GM23338 (cell line): Measurements from ENCODE around the gene DOCK2.

Experiments used
- CREB1 ChIP-seq: fragments of 250-450 bp; sonication (Bioruptor Pico); IDR thresholded peaks from 2 replicates; pipeline ENCODE4 v1.5.0; 2020; ENCODE audit warnings: low read depth, mild to moderate bottlenecking, moderate library complexity
- CTCF ChIP-seq, 2 experiments: fragments of 200-600 bp in 1 of 2; sonication (generic) in 1 of 2; conservative IDR thresholded peaks; 2 replicates each; pipeline versions ENCODE4 v1.5.1 to v1.6.1; 2016 to 2017; ENCODE audit warnings: antibody characterized with exemption in 2 of 2, low read depth in 2 of 2, mild to moderate bottlenecking in 2 of 2, moderate library complexity in 1 of 2
- ETS1 ChIP-seq: IDR thresholded peaks from 2 replicates; pipeline ENCODE4 v1.6.1; 2016; ENCODE audit warnings: antibody characterized with exemption
- EZH2 ChIP-seq: fragments of 200-600 bp; sonication (generic); IDR thresholded peaks from one replicate; pipeline ENCODE4 v1.8.0; 2017; ENCODE audit warnings: antibody characterized with exemption, mild to moderate bottlenecking, low read depth; ENCODE audit not compliant: unreplicated experiment
- EZH2phosphoT487 ChIP-seq: fragments of 200-600 bp; sonication (generic); IDR thresholded peaks from one replicate; pipeline ENCODE4 v1.8.1; 2018; ENCODE audit warnings: antibody characterized with exemption; ENCODE audit not compliant: unreplicated experiment
- JUNB ChIP-seq: IDR thresholded peaks from one replicate; pipeline ENCODE4 v1.6.1; 2016; ENCODE audit warnings: antibody characterized with exemption; ENCODE audit not compliant: unreplicated experiment
- NANOG ChIP-seq: IDR thresholded peaks from 2 replicates; pipeline ENCODE4 v1.6.1; 2016; ENCODE audit warnings: antibody characterized with exemption, borderline replicate concordance
- POLR2AphosphoS5 ChIP-seq: IDR thresholded peaks from 2 replicates; pipeline ENCODE4 v1.6.1; 2016; ENCODE audit warnings: antibody characterized with exemption, low read depth
- REST ChIP-seq: IDR thresholded peaks from one replicate; pipeline ENCODE4 v1.6.1; 2018; ENCODE audit warnings: antibody characterized with exemption; ENCODE audit not compliant: unreplicated experiment
- ZNF114 ChIP-seq: fragments of 250-450 bp; sonication (Bioruptor Pico); IDR thresholded peaks from 2 replicates; pipeline ENCODE4 v1.5.0; 2020; ENCODE audit warnings: mild to moderate bottlenecking, moderate library complexity
- ZNF331 ChIP-seq: fragments of 250-450 bp; sonication (Bioruptor Pico); IDR thresholded peaks from 2 replicates; pipeline ENCODE4 v1.5.0; 2020; ENCODE audit warnings: low read depth, mild to moderate bottlenecking, moderate library complexity
- ZNF462 ChIP-seq: fragments of 250-450 bp; sonication (Bioruptor Pico); IDR thresholded peaks from 2 replicates; pipeline ENCODE4 v1.5.0; 2020; ENCODE audit warnings: mild to moderate bottlenecking, moderate library complexity

GRCh38 chr5:169765176-169765996 lies 128.3 kb downstream of the DOCK2 start:
- no peak for TF ChIP-seq EZH2
- no peak for TF ChIP-seq CTCF (conservative IDR thresholded peaks at IDR 0.05; ENCODE audit: low read depth in 2 of 2)
- TF ChIP-seq CREB1 (CRISPR knock-in tag): no peak
- TF ChIP-seq POLR2AphosphoS5: no peak
- no peak for TF ChIP-seq ZNF331
- no peak for TF ChIP-seq REST
- TF ChIP-seq NANOG: no peak
- TF ChIP-seq EZH2phosphoT487: no peak
- no peak for TF ChIP-seq ZNF114 (CRISPR knock-in tag)
- no peak for TF ChIP-seq JUNB
- no peak for TF ChIP-seq ZNF462 (CRISPR knock-in tag)
- TF ChIP-seq ETS1: no peak
